ENCODE results near the gene GGT1. TPM values are rescaled to one million over a fixed set of nuclear protein-coding genes. Genes with fewer than 3 reads are reported as not detected.
"Not testable (repeated sequence)": the region's sequence is repeated elsewhere in the genome, so short reads cannot be mapped to it uniquely, and the experiment has no call there.

The GGT1 gene
- total and polyA plus RNA-seq, 2 donors (not counting 3 experiments of a cell fraction or from before 2014, with no cell fraction given), result 1.8 to 2.0 TPM

DNA sequence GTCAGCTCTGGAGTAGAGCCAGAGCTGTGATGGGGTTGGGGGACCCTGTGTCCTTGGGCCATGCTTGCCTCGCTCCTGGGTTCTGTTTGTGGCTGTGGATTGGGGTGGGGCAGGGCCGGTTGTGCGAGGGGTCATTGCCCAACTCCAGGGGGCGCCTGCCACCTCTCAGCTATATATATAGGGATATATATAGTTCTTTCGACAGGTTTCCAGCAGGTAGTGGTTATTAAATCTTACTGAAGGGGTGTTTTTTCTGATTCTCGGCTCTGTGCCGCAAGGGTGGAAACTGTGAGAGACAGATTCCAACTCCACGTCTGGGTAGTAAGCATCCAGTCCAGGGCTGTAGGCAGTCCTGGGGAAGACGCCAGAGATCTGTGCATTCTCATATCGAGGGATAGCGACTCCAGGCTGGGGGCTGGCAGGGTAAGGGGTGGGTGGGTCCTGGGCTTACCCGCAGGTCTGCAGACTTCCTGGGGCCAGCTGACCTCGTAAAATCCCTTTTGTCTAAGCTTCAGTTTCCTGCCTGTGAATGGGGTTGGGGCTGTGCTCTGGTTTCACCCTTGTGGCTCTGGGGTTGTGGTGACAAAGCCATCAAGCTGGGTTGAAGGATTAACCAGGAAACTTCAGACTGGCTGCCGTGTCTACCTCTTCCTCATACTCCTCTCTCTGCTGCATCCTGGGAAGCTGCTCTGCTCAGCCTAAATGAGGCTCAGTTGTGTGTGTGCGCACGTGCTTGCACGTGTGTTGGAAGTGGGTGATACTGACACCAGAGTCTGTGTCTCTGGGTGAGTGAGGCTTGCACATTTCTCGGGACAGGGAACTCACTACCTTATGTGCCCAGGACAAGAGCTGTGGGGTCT, 1.0 kb downstream of the GGT1 start:
- TF ChIP-seq, protein P1, sequence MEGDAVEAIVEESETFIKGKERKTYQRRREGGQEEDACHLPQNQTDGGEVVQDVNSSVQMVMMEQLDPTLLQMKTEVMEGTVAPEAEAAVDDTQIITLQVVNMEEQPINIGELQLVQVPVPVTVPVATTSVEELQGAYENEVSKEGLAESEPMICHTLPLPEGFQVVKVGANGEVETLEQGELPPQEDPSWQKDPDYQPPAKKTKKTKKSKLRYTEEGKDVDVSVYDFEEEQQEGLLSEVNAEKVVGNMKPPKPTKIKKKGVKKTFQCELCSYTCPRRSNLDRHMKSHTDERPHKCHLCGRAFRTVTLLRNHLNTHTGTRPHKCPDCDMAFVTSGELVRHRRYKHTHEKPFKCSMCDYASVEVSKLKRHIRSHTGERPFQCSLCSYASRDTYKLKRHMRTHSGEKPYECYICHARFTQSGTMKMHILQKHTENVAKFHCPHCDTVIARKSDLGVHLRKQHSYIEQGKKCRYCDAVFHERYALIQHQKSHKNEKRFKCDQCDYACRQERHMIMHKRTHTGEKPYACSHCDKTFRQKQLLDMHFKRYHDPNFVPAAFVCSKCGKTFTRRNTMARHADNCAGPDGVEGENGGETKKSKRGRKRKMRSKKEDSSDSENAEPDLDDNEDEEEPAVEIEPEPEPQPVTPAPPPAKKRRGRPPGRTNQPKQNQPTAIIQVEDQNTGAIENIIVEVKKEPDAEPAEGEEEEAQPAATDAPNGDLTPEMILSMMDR (IDR thresholded peaks at IDR 0.05; ENCODE audit: extremely low read depth in 1 of 2, insufficient read depth in 1 of 2, low read depth in 1 of 2, low read length in 2 of 2), result peak in 1 of 2 donors; percentile 16
- H3K9me1 ChIP-seq (replicated peaks; ENCODE audit: control insufficient read depth, extremely low read depth, insufficient read depth, low read length); CTCF ChIA-PET; BruUV-seq (replicated peaks); H3K9ac ChIP-seq (replicated peaks; ENCODE audit: extremely low read depth, insufficient read depth, low read length); H3K79me2 ChIP-seq (ENCODE audit: control insufficient read depth, insufficient read depth, low read length); H3K27ac ChIP-seq (ENCODE audit: insufficient read depth, low read depth, low read length); dilution Hi-C loops (cut with MboI; ENCODE audit: extremely low pct_ligation_motif_present, low sequenced_read_pairs); H3K9me3 ChIP-seq (replicated peaks; ENCODE audit: control insufficient read depth, insufficient read depth, low read length); POLR2A ChIA-PET; H3K4me3 ChIP-seq (replicated peaks in 1 of 3; ENCODE audit: insufficient read depth in 1 of 3, low read depth in 1 of 3, low read length in 3 of 3); H4K20me1 ChIP-seq (replicated peaks; ENCODE audit: control insufficient read depth, extremely low read depth, insufficient read depth, low read length); H3K4me1 ChIP-seq (ENCODE audit: control insufficient read depth, extremely low read depth, insufficient read depth, low read length); H3K36me3 ChIP-seq (ENCODE audit: control insufficient read depth in 2 of 2, extremely low read depth in 1 of 2, insufficient read depth in 2 of 2, low read length in 2 of 2); H3K27me3 ChIP-seq (ENCODE audit: control insufficient read depth in 2 of 2, insufficient read depth in 2 of 2, low read length in 2 of 2); DNase-seq (ENCODE audit: low read depth, low spot score); H3K4me2 ChIP-seq (ENCODE audit: insufficient read depth, low read length); intact Hi-C loops (cut with micrococcal nuclease): not testable (repeated sequence)
- H2AFZ ChIP-seq (ENCODE audit: low read depth, low read length), result peak overlapping the region; percentile 34
- peak; percentile 63 for FAIRE-seq

DNA sequence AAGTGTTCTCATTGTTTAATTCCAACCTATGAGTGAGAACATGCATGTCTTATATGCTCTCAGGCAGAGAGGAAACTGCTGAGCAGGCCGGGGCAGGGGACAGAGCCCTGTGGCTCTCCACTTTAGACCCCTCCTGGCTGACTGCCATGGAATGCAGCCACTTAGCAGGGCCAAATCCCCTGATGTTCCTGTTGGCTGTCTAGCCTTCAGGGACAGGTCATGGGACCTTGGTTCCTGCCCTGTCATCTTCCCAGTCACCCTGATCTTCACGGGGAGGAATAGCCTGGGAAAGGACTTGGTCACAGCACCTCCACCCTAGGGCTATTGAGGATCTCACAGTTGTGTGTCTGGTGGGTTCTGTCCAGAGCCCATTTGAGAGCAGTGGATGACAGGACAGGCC, 3.3 kb downstream of the GGT1 start:
- H3K27me3 ChIP-seq (ENCODE audit: control insufficient read depth in 2 of 2, insufficient read depth in 2 of 2, low read length in 2 of 2); H3K79me2 ChIP-seq (ENCODE audit: control insufficient read depth, insufficient read depth, low read length); H3K9me3 ChIP-seq (replicated peaks; ENCODE audit: control insufficient read depth, insufficient read depth, low read length); H3K4me1 ChIP-seq (ENCODE audit: control insufficient read depth, extremely low read depth, insufficient read depth, low read length); H3K9me1 ChIP-seq (replicated peaks; ENCODE audit: control insufficient read depth, extremely low read depth, insufficient read depth, low read length); H2AFZ ChIP-seq (ENCODE audit: low read depth, low read length); H3K9ac ChIP-seq (replicated peaks; ENCODE audit: extremely low read depth, insufficient read depth, low read length); H4K20me1 ChIP-seq (replicated peaks; ENCODE audit: control insufficient read depth, extremely low read depth, insufficient read depth, low read length); H3K27ac ChIP-seq (ENCODE audit: insufficient read depth, low read depth, low read length); H3K4me3 ChIP-seq (replicated peaks in 1 of 3; ENCODE audit: insufficient read depth in 1 of 3, low read depth in 1 of 3, low read length in 3 of 3); H3K36me3 ChIP-seq (ENCODE audit: control insufficient read depth in 2 of 2, extremely low read depth in 1 of 2, insufficient read depth in 2 of 2, low read length in 2 of 2); CTCF ChIA-PET; dilution Hi-C loops (cut with MboI; ENCODE audit: extremely low pct_ligation_motif_present, low sequenced_read_pairs); DNase-seq (ENCODE audit: low read depth, low spot score); H3K4me2 ChIP-seq (ENCODE audit: insufficient read depth, low read length); BruUV-seq (replicated peaks); intact Hi-C loops (cut with micrococcal nuclease); POLR2A ChIA-PET: not testable (repeated sequence)
- FAIRE-seq, result peak; percentile 74

DNA sequence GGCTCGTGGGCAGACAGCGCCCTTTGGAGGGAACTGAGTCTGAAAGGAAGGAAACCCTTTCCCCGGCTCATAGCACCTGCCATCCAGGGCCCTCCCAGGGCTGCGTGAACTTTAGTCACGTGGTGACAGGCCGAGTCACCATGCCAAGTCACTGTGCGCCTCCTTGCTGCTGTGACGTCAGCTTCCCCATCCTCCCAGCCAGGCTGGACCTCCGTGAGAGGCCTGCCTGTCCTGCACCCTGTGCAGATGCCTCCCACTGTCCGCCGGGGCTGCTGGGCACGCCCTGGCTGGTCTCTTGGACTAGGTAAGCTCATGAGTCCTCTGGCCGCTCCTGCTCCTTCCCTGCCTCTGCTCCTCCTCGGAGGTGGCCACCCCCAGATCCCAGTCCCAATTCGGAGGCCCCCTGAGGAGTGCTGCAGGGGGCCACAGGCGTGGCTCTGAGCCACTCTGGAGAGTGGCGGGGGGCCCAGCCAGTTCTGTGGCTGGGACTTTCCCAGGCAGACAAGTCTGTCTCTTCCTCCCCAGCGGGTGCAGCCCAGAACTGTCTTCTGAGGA, 4.5 kb downstream of the GGT1 start:
- POLR2A ChIA-PET; H4K20me1 ChIP-seq (replicated peaks; ENCODE audit: control insufficient read depth, extremely low read depth, insufficient read depth, low read length); H3K9me1 ChIP-seq (replicated peaks; ENCODE audit: control insufficient read depth, extremely low read depth, insufficient read depth, low read length); CTCF ChIA-PET; H2AFZ ChIP-seq (ENCODE audit: low read depth, low read length); FAIRE-seq; H3K4me3 ChIP-seq (replicated peaks in 1 of 3; ENCODE audit: insufficient read depth in 1 of 3, low read depth in 1 of 3, low read length in 3 of 3); DNase-seq (ENCODE audit: low read depth, low spot score); H3K36me3 ChIP-seq (ENCODE audit: control insufficient read depth in 2 of 2, extremely low read depth in 1 of 2, insufficient read depth in 2 of 2, low read length in 2 of 2); H3K79me2 ChIP-seq (ENCODE audit: control insufficient read depth, insufficient read depth, low read length); dilution Hi-C loops (cut with MboI; ENCODE audit: extremely low pct_ligation_motif_present, low sequenced_read_pairs); intact Hi-C loops (cut with micrococcal nuclease); H3K27ac ChIP-seq (ENCODE audit: insufficient read depth, low read depth, low read length); H3K4me1 ChIP-seq (ENCODE audit: control insufficient read depth, extremely low read depth, insufficient read depth, low read length); H3K27me3 ChIP-seq (ENCODE audit: control insufficient read depth in 2 of 2, insufficient read depth in 2 of 2, low read length in 2 of 2); H3K4me2 ChIP-seq (ENCODE audit: insufficient read depth, low read length); BruUV-seq (replicated peaks); H3K9me3 ChIP-seq (replicated peaks; ENCODE audit: control insufficient read depth, insufficient read depth, low read length); H3K9ac ChIP-seq (replicated peaks; ENCODE audit: extremely low read depth, insufficient read depth, low read length): not testable (repeated sequence)
